NOMO-1 treated with DMSO at 0.1 percent for 48 hours (cell line): Measurements from ENCODE around the gene CFAP61.
"Not testable (repeated sequence)": the region's sequence is repeated elsewhere in the genome, so short reads cannot be mapped to it uniquely, and the experiment has no call there.

Experiments
- DNase-seq: peaks from one replicate; lab custom pipeline; 2025; ENCODE audit not compliant: unreplicated experiment; lab: John Stamatoyannopoulos, UW

Gene CFAP61

GRCh38 chr20:20304942-20305341 is 252.6 kb downstream of the CFAP61 start:
- DNase-seq: no peak

- no peak for DNase-seq
Observed at GRCh38 chr20:20312562-20312961, 260.2 kb downstream of the CFAP61 start.

GRCh38 chr20:20317195-20317594 is 264.9 kb downstream of the CFAP61 start:
- DNase-seq: peak; percentile 83

- DNase-seq: no peak
Observed at GRCh38 chr20:20317621-20318364, 265.5 kb downstream of the CFAP61 start.

GRCh38 chr20:20318365-20319161 is 266.2 kb downstream of the CFAP61 start:
- DNase-seq: peak; percentile 81

- DNase-seq: no peak
Observed at GRCh38 chr20:20321134-20321533, 268.8 kb downstream of the CFAP61 start.

- no peak for DNase-seq
Observed at GRCh38 chr20:20321917-20322316, 269.6 kb downstream of the CFAP61 start.

GRCh38 chr20:20322912-20323311 is 270.6 kb downstream of the CFAP61 start:
- DNase-seq: no peak

- no peak for DNase-seq
Observed at GRCh38 chr20:20327746-20328145, 275.4 kb downstream of the CFAP61 start.

GRCh38 chr20:20329564-20329963 is 277.2 kb downstream of the CFAP61 start:
- DNase-seq: no peak

- peak; percentile 40 for DNase-seq
Observed at GRCh38 chr20:20331156-20331555, 278.8 kb downstream of the CFAP61 start.

- DNase-seq: peak; percentile 95
Observed at GRCh38 chr20:20331817-20332216, 279.5 kb downstream of the CFAP61 start.

GRCh38 chr20:20333866-20334265 is 281.5 kb downstream of the CFAP61 start:
- peak; percentile 65 for DNase-seq

GRCh38 chr20:20334489-20334888 is 282.2 kb downstream of the CFAP61 start:
- DNase-seq: peak; percentile 58

- DNase-seq: no peak
Observed at GRCh38 chr20:20338133-20338730, 285.9 kb downstream of the CFAP61 start.

- no peak for DNase-seq
Observed at GRCh38 chr20:20340443-20340842, 288.1 kb downstream of the CFAP61 start.

GRCh38 chr20:20341371-20341770 is 289.0 kb downstream of the CFAP61 start:
- no peak for DNase-seq

- DNase-seq: no peak
Observed at GRCh38 chr20:20342066-20342465, 289.7 kb downstream of the CFAP61 start.

- DNase-seq: no peak
Observed at GRCh38 chr20:20343932-20344331, 291.6 kb downstream of the CFAP61 start.

GRCh38 chr20:20344476-20344875 is 292.1 kb downstream of the CFAP61 start:
- DNase-seq: no peak

- DNase-seq: no peak
Observed at GRCh38 chr20:20353576-20353975, 301.2 kb downstream of the CFAP61 start.

GRCh38 chr20:20355503-20355902 is 303.2 kb downstream of the CFAP61 start:
- not testable (repeated sequence) for DNase-seq
